Ovary (tissue), 3 donors: Measurements from ENCODE around the gene LYST.

Experiments used
- POLR2A ChIP-seq: fragments of 450-650 bp; IDR thresholded peaks from one replicate; pipeline ENCODE4 v1.6.1; 2017; ENCODE audit warnings: antibody characterized with exemption, mild to moderate bottlenecking, moderate library complexity
- TF ChIP-seq, protein P1 (sequence below), 3 donors: fragments of 450-650 bp in 2 of 3; fragments of 200-600 bp in 1 of 3; IDR thresholded peaks; one replicate each; pipeline versions ENCODE4 v1.5.1 to v1.8.0; 2016 to 2022; ENCODE audit warnings: antibody characterized with exemption in 3 of 3, mild to moderate bottlenecking in 1 of 3
- donor health status: DM: no; HTN: no; CAD: no.

DNA sequence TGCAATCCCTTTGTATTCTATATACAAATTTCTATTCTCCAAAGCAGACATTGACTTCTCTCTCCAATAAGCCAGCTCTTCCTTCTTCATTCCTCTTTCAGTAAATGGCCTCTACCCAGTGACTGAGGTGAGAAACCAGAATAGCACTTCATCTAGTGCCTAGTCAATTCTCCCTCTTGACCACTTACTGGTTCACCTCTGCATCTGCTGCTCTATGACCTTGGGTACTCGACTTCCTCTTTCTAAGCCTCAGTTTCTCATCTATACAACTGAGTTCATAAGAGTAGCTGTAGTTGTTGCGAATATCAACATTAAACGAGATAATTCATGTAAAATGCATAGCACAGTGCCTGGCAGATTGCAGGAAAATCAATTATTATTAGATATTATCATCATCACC is 12.4 kb downstream of the LYST start:
- TF ChIP-seq, protein P1, sequence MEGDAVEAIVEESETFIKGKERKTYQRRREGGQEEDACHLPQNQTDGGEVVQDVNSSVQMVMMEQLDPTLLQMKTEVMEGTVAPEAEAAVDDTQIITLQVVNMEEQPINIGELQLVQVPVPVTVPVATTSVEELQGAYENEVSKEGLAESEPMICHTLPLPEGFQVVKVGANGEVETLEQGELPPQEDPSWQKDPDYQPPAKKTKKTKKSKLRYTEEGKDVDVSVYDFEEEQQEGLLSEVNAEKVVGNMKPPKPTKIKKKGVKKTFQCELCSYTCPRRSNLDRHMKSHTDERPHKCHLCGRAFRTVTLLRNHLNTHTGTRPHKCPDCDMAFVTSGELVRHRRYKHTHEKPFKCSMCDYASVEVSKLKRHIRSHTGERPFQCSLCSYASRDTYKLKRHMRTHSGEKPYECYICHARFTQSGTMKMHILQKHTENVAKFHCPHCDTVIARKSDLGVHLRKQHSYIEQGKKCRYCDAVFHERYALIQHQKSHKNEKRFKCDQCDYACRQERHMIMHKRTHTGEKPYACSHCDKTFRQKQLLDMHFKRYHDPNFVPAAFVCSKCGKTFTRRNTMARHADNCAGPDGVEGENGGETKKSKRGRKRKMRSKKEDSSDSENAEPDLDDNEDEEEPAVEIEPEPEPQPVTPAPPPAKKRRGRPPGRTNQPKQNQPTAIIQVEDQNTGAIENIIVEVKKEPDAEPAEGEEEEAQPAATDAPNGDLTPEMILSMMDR (IDR thresholded peaks at IDR 0.05) = no peak
- no peak for TF ChIP-seq POLR2A
